Cardiac septum (tissue), 1 donor: ENCODE data around the gene ROBO1. TPM values are rescaled to one million over a fixed set of nuclear protein-coding genes. Genes with fewer than 3 reads are reported as not detected.

Experiments
- DNase-seq: peaks from one replicate; pipeline ENCODE4 v3.0.0-alpha.2; 2020; ENCODE audit warnings: low spot score
- intact Hi-C: fragments of 100-400 bp; cut with DNase I; formaldehyde crosslinking; loops from one replicate; pipeline ENCODE4 v1.14.0; 2022
- total RNA-seq: library from RNA; stranded (reverse); fragmentation: NEBNext Ultra II Directional; extraction: Animal tissue kit (Norgen Biotek cat#: 25700); gene quantifications from one replicate; pipeline ENCODE4 v1.2.1, GENCODE V29; 2021
- donor health status: DM: no; HTN: no; CAD: no.

The ROBO1 gene
- total RNA-seq, 1 donor from 2014 or later = 6.2 TPM

GRCh38 chr3:78629544-78629943, 1138.3 kb downstream of the ROBO1 start:
- intact Hi-C loops = no loop called here
- no peak for DNase-seq

DNA sequence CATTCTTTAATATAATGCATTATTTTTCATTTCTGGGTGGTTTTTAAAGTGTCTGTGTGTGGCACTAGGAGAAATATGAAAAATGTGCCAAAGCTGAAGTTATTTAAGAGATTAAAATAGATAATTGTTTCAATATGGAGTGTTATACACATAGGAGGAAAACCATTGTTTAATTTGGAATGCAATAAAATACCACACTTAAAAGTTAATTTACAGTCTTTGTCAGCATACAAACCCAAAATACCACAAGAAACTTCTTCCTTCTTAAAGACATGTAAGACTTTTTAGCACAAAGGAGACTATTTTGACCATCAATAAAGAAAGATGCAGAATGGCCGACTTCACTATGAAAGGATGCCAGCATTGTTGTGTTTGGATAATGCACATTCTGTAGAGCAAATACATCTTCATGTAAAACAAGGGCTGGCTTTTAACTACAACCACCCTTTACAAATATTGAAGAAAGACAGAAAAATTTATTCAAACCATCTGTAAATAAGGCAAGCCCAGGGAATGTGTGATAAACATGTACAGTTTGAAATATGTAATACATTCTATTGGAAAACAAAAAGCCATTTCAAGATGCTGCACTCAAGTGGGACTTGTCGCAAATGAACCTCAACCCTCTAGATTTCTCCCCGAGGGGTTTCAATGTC, 1146.6 kb downstream of the ROBO1 start:
- no peak for DNase-seq
- intact Hi-C loops = no loop called here

GRCh38 chr3:78614486-78614885, 1153.3 kb downstream of the ROBO1 start:
- DNase-seq = no peak
- intact Hi-C loops = no loop called here

DNA sequence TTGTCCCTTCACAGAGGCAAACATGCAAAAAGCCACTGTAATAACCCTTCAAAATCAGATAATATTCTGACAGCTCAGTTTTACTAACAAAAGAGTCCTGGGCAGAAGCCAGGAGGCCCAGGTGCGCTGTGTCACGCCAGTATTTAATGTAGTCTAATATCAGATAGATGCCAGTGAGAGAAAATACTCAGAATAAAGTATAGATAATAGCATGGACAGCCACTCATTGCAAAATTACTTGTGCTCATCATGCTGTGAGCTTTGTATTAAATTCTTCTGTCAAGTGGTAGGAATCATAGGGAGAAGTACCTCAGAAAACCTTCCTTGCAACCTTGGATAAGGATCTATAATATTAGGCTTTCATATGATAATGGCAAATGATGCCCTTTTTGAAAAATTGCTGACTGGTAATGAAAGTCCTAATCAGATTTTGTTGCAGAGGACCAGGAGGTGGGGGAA, 1154.3 kb downstream of the ROBO1 start:
- intact Hi-C loops = no loop called here
- DNase-seq = no peak

GRCh38 chr3:78611278-78611677, 1156.5 kb downstream of the ROBO1 start:
- no peak for DNase-seq
- intact Hi-C loops = no loop called here

GRCh38 chr3:78610462-78611125, 1157.2 kb downstream of the ROBO1 start:
- intact Hi-C loops = no loop called here
- no peak for DNase-seq

- no peak for DNase-seq
- intact Hi-C loops = no loop called here
These were observed 1161.0 kb downstream of the ROBO1 start for GRCh38 chr3:78606756-78607155.

DNA sequence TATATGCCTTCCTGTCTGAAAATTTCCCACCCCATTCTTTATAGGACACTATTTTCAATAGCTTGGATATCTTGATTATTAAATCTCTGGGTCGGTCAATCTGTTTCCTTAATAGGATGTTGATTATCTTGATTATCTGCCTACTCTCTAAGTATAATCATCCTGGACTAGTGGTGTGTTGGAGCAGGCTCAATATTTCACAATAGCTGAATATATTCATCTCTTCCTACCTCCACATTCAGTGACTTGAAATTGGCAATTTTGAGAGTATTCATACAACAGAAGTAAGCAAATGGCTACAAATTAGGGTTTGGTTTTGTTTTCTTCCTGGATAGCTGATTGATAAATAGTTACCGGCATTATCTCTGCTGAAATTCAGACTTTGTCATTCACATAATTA, 1162.6 kb downstream of the ROBO1 start:
- intact Hi-C loops = no loop called here
- no peak for DNase-seq

GRCh38 chr3:78604341-78604740, 1163.5 kb downstream of the ROBO1 start:
- intact Hi-C loops = no loop called here
- DNase-seq = no peak

GRCh38 chr3:78601249-78601648, 1166.5 kb downstream of the ROBO1 start:
- DNase-seq = no peak
- intact Hi-C loops = no loop called here

DNA sequence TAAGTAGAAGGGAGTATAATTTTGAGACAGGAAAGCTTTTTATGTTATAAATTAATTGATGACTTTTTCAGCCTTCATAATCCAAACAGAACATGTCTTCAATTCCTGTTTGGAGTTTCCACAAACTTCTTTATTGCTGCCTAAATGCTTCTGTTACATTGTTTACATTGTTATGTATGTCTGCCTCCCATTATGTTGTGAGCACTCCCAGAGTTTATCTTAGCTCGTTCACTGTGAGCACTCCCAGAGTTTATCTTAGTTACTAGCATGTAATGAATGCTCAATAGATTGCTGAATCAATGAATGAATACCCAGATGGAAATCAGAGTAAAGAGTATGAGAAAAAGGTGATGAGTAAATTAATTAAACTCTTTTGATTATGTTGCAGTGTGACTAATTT, 1178.0 kb downstream of the ROBO1 start:
- intact Hi-C loops = no loop called here
- no peak for DNase-seq

DNA sequence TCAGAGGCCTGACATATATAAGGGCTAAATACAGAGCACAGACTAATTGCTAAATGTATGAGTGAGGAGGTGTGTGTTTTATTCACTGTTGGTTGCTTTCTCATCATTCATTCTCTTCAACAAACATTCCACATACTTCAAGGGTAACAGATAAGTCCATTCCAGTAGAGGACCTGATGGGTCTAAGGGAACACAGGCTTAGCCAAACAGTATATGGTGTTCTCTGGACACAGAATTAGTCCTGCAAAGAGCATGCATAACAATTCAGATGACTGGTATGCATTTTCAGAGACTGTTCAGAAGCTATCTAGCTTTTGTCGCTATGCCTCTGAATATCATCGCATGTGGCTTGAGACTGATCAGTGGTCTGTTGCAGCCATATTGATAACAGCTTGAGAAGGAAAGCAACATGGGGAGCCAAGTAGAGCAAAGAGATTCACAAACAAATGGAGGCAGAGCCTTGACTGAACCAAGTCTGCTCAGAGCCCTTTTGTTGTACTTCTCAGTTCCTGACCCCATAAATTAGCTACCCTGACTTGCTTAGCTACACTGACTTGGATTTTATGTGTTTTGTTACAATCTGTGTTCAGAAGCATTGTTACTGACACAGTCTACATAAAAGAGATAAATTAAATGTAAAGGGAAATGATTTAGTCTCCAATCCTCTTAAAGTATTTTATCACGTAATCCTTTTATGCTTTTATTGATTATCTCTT, 1178.7 kb downstream of the ROBO1 start:
- intact Hi-C loops = no loop called here
- no peak for DNase-seq

DNA sequence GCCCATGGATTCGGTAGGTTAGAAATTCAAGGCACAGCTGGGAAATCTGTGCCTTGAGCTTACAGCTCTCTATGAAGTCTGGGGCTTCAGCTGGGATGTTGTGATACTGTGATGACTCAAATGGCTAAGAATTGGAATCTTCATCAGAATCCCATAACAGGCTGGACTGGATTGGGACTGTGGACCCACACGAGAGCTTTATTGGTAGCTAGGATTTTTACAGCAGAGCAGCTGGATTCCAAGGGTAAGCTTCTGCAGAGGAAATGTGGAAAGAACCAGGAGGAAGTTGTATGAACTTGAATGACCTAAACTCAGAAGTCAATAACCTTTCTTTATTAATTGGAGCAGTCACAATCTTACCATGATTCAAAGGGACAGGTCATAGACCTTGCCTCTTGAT, 1187.1 kb downstream of the ROBO1 start:
- intact Hi-C loops = no loop called here

DNA sequence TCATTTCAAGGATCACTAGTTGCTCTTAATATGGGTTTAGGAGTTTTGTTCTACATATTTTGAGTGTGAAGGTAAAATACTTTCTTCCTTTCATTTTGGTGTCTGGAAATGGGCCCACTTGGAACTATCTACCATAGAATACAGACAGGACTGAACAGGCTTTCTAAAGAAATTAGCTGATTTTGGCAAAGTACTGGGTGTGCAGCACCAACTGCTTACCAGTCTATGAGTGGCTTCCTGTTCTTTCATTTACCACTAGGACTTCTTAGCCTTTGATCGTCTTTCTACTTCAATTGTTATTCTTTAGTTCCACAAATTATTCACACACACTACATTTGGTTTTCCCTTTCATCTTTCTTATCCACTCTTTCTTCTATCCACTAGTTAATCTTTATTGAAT, 1196.3 kb downstream of the ROBO1 start:
- no peak for DNase-seq
- intact Hi-C loops = no loop called here

More for the DNA sequence above, 1187.1 kb downstream of the ROBO1 start:
- DNase-seq = no peak

- intact Hi-C loops = no loop called here
- DNase-seq = no peak
These were observed 1197.3 kb downstream of the ROBO1 start for GRCh38 chr3:78570496-78570895.

DNA sequence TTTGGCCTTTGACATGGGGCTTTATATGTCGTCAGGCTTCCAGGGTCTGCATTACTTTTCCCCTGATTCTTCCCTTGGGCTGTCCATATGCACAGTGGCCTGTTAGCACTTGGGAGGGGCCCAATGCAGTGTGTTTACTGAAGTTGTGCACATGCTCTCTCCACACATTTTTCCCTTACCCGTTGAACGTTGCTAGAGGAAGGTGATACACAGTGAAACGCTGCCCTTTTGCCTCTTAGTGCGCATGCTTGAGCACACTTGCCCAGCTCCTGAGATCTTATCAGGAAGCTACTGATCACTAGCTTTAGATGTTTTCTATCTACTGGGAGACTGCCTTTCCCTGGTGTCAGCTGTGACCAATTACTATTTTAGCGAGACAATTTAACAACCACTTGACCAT, 1198.0 kb downstream of the ROBO1 start:
- no peak for DNase-seq
- intact Hi-C loops = no loop called here

DNA sequence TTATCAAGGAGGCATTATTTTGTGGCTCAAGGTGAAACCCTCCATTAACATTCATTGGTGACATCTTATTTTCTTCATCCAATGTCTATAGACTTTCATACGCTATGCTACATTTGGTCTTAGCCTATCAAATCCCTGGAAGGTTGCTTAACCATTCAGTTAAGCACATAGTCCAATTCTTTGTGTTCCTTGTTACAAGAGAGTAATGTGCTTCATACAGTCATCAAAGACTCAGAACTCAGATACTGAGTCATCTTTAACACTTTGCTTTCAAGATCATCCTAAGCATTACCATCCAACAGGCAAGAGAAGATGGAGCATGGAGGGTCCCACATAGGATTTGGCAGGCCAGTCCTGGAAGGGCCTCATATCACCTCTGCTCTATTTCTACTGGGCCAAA, 1202.1 kb downstream of the ROBO1 start:
- intact Hi-C loops = no loop called here
- no peak for DNase-seq

DNA sequence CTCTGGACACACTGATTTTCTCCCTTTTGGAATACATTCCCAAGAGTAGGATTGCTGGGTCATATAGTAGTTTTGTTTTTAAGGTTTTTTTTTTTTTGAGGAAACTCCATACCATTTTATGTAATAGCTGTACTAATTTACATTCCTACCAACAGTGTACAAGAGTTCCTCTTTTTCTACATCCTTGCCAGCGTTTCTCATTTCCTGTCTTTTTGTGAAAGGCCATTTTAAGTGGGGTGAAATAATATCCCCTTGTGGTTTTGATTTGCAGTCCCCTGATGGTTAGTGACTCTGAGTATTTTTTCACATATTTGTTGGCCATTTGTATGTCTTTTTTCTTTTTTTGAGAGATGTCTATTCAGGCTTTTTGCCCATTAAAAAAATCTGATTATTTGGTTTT, 1205.5 kb downstream of the ROBO1 start:
- intact Hi-C loops = no loop called here
- DNase-seq = no peak
